Sigmoid colon (tissue), 7 donors: ENCODE results near the gene GRIN2A. TPM values are rescaled to one million over a fixed set of nuclear protein-coding genes. Genes with fewer than 3 reads are reported as not detected.

Experiments used
- DNase-seq: peaks from one replicate; pipeline ENCODE4 v3.0.0-alpha.2; 2019
- H3K27ac ChIP-seq, 4 donors: fragments of 200-600 bp; sonication (generic); one replicate each; pipeline ENCODE4 v1.5.1; 2016 to 2019; ENCODE audit warnings: mild to moderate bottlenecking in 1 of 4
- H3K27me3 ChIP-seq, 3 donors: fragments of 200-600 bp; sonication (generic); one replicate each; pipeline ENCODE4 v1.5.1; 2019; ENCODE audit warnings: mild to moderate bottlenecking in 1 of 3
- H3K36me3 ChIP-seq, 4 donors: fragments of 200-600 bp; sonication (generic); one replicate each; pipeline ENCODE4 v1.5.1; 2016 to 2019
- H3K4me1 ChIP-seq, 4 donors: fragments of 200-600 bp; sonication (generic); one replicate each; pipeline ENCODE4 v1.5.1; 2017 to 2019
- H3K4me3 ChIP-seq, 4 donors: fragments of 200-600 bp; sonication (generic); one replicate each; pipeline ENCODE4 v1.5.1; 2017 to 2019; ENCODE audit warnings: mild to moderate bottlenecking in 2 of 4, moderate library complexity in 1 of 4
- H3K9me3 ChIP-seq, 4 donors: fragments of 200-600 bp in 3 of 4; sonication (generic) in 3 of 4; one replicate each; pipeline versions ENCODE4 v1.5.1 to v1.6.1; 2013 to 2019
- CTCF ChIP-seq, 4 experiments: fragments of 450-650 bp in 3 of 4; fragments of 200-600 bp in 1 of 4; IDR thresholded peaks; one replicate each; pipeline ENCODE4 v1.5.1; 2016 to 2019; ENCODE audit warnings: antibody characterized with exemption in 4 of 4, mild to moderate bottlenecking in 3 of 4, moderate library complexity in 2 of 4
- EP300 ChIP-seq, 4 donors: sonication (generic); formaldehyde crosslinking; IDR thresholded peaks; one replicate each; pipeline ENCODE4 v1.6.1; 2017; ENCODE audit warnings: antibody characterized with exemption in 4 of 4
- POLR2A ChIP-seq, 2 donors: fragments of 450-650 bp; IDR thresholded peaks; one replicate each; pipeline ENCODE4 v1.6.1; 2016; ENCODE audit warnings: antibody characterized with exemption in 2 of 2, mild to moderate bottlenecking in 2 of 2, moderate library complexity in 2 of 2
- POLR2AphosphoS5 ChIP-seq, 4 donors: sonication (generic); formaldehyde crosslinking; IDR thresholded peaks; one replicate each; pipeline ENCODE4 v1.6.1; 2017; ENCODE audit warnings: antibody characterized with exemption in 4 of 4
- WGBS, 2 donors: extraction: QIAGEN DNeasy Blood & Tissue Kit; methylation state at CpG; one replicate each; pipeline ENCODE4 v1.1.7; 2013; 5-methylcytosine and 5-hydroxymethylcytosine counted together
- intact Hi-C: fragments of 100-400 bp; cut with DNase I; formaldehyde crosslinking; loops from one replicate; pipeline ENCODE4 v1.15.1; 2023
- polyA plus RNA-seq, 3 donors: library from polyadenylated mRNA; stranded (reverse); fragments of 200-250 nt; gene quantifications; one replicate each; pipeline ENCODE4 v1.2.3, GENCODE V29; 2013
- total RNA-seq, 4 donors: library from RNA; depleted of rRNA; stranded (reverse); fragments of >200 nt; gene quantifications; one replicate each; pipeline ENCODE4 v1.1.0, GENCODE V29; 2016
- donor health status: healthy with polysubstance abuse.
- donor health status: Bipolar disorder and iron deficiency.
- donor health status: healthy.

Gene GRIN2A
- total and polyA plus RNA-seq, 7 donors, result under 0.01 to 0.36 (median 0.09) TPM

DNA sequence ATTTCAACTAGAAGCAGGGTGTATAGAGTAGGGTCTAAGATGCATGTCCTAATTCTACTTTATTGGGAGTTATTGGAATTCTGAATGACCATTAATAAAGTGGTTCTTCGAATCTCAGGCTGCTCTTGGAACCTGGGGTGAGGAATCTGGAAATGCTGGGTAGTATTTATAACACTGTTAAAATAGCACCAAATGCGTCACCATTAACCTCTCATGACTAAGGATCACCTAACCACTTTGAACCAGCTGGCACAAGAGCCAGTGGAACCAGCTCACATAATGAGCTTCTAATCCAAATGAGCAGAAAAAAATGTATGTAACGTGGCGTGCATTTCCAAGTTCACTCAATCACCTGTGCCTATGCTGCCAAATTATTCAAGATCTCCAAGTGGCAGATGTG is 281.7 kb downstream of the GRIN2A start:
- intact Hi-C loops, result no loop called here
- H3K4me3 ChIP-seq, result no peak overlapping the region
- TF ChIP-seq CTCF (IDR thresholded peaks at IDR 0.05), result no peak
- TF ChIP-seq POLR2AphosphoS5 (IDR thresholded peaks at IDR 0.05), result no peak
- no peak for TF ChIP-seq POLR2A (IDR thresholded peaks at IDR 0.05)
- TF ChIP-seq EP300 (IDR thresholded peaks at IDR 0.05), result no peak
- no peaks in the 10 kb centered on the region for H3K4me1 ChIP-seq
- H3K27me3 ChIP-seq, result no peaks in the 10 kb centered on the region
- no peak overlapping the region for H3K27ac ChIP-seq
- no peak for DNase-seq
- 70 to 83% methylated on average over 4 of the region's 4 CpGs for WGBS, 2 donors
- no peaks in the 10 kb centered on the region for H3K36me3 ChIP-seq
- H3K9me3 ChIP-seq, result no peaks in the 10 kb centered on the region

DNA sequence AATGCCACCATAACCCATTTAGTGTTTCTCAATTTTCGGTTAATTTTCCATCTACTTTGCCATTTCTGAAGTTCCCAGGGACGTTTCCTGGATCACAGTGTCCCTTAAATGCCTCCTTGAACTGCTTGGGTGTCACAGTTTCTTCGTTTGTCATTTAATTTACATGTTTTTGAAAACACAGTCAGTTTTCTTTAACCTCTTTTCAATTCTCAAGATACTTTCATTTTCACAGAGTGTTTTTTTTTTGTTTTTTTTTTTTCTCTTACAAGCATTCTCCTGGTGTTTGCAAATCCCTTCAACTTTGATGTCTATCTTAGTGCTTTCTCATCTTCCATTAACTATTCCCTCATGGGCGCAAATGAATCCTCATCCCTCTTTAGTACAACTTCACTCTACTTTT is 283.7 kb downstream of the GRIN2A start:
- H3K4me3 ChIP-seq, result no peak overlapping the region
- no peaks in the 10 kb centered on the region for H3K9me3 ChIP-seq
- H3K36me3 ChIP-seq, result no peaks in the 10 kb centered on the region
- DNase-seq, result no peak
- intact Hi-C loops, result no loop called here
- no peak for TF ChIP-seq EP300 (IDR thresholded peaks at IDR 0.05)
- TF ChIP-seq POLR2A (IDR thresholded peaks at IDR 0.05), result no peak
- no peak for TF ChIP-seq POLR2AphosphoS5 (IDR thresholded peaks at IDR 0.05)
- TF ChIP-seq CTCF (IDR thresholded peaks at IDR 0.05), result no peak
- no peaks in the 10 kb centered on the region for H3K27me3 ChIP-seq
- H3K4me1 ChIP-seq, result no peaks in the 10 kb centered on the region
- WGBS, 2 donors, result 58 to 65% methylated on average over 4 of the region's 4 CpGs
- H3K27ac ChIP-seq, result no peak overlapping the region

GRCh38 chr16:9898124-9898523 is 284.1 kb downstream of the GRIN2A start:
- no peak for DNase-seq
- Histone ChIP-seq H3K27me3 (no peaks in the 10 kb centered on the region), H3K36me3 (no peaks in the 10 kb centered on the region), H3K27ac (no peak overlapping the region), H3K9me3 (no peaks in the 10 kb centered on the region), H3K4me3 (no peak overlapping the region), H3K4me1 (no peaks in the 10 kb centered on the region)
- TF ChIP-seq EP300 (IDR thresholded peaks at IDR 0.05), result no peak
- TF ChIP-seq POLR2A (IDR thresholded peaks at IDR 0.05), result no peak
- TF ChIP-seq POLR2AphosphoS5 (IDR thresholded peaks at IDR 0.05), result no peak
- TF ChIP-seq CTCF (IDR thresholded peaks at IDR 0.05), result no peak
- WGBS, 2 donors, result 85 to 91% methylated on average over 2 of the region's 2 CpGs
- intact Hi-C loops, result no loop called here

DNA sequence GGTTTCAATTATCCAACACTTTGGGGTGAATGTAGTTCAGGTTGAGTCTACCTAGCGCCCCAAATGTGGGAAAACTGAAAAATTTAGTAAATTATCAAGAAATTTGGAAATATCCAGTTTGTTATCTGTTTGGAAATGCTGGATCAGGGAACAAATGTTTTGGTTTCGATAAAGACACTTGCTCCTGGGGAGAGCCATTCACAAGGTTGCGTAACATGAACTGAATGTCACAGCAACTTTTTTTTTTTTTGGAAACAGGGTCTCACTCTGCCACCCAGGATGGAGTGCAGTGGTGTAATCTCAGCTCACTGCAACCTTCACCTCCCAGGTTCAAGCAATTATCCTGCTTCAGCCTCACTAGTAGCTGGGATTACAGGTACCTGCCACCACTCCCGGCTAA is 286.4 kb downstream of the GRIN2A start:
- no peaks in the 10 kb centered on the region for H3K9me3 ChIP-seq
- H3K27ac ChIP-seq, result no peak overlapping the region
- no peaks in the 10 kb centered on the region for H3K4me1 ChIP-seq
- no peak for TF ChIP-seq POLR2A (IDR thresholded peaks at IDR 0.05)
- no peak for TF ChIP-seq CTCF (IDR thresholded peaks at IDR 0.05)
- TF ChIP-seq EP300 (IDR thresholded peaks at IDR 0.05), result no peak
- no peak for TF ChIP-seq POLR2AphosphoS5 (IDR thresholded peaks at IDR 0.05)
- no peaks in the 10 kb centered on the region for H3K27me3 ChIP-seq
- 78 to 83% methylated on average over 4 of the region's 4 CpGs for WGBS, 2 donors
- no peaks in the 10 kb centered on the region for H3K36me3 ChIP-seq
- no peak for DNase-seq
- intact Hi-C loops, result no loop called here
- no peak overlapping the region for H3K4me3 ChIP-seq

DNA sequence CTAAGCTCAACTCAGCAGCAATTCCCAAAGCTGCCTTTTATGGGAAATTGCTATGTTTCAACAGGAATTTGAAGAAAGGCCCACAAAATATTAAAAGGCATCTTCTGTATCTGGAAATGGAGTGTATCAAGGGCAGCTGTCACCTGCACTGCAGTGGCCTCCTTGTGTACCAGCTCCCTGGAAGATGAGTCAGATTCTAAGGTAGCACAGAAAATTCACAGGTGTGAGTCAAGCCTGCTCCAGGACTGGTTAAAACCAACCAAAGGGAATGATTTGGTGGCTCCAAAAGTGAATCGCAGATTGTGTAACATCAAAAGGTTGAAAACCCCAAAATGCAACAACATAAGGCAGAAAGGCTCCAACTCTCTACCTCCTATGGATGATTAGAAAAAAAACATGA is 296.4 kb downstream of the GRIN2A start:
- H3K27ac ChIP-seq, result no peak overlapping the region
- DNase-seq, result no peak
- no peaks in the 10 kb centered on the region for H3K36me3 ChIP-seq
- 91 to 96% methylated on average over 1 of the region's 1 CpG for WGBS, 2 donors
- H3K4me3 ChIP-seq, result no peak overlapping the region
- intact Hi-C loops, result no loop called here
- H3K4me1 ChIP-seq, result no peaks in the 10 kb centered on the region
- no peaks in the 10 kb centered on the region for H3K27me3 ChIP-seq
- H3K9me3 ChIP-seq, result no peaks in the 10 kb centered on the region
- TF ChIP-seq POLR2A (IDR thresholded peaks at IDR 0.05) (no peak), CTCF (IDR thresholded peaks at IDR 0.05) (no peak), EP300 (IDR thresholded peaks at IDR 0.05) (no peak), POLR2AphosphoS5 (IDR thresholded peaks at IDR 0.05) (no peak)
